ENCODE measurements around the gene MYL12A.

DNA sequence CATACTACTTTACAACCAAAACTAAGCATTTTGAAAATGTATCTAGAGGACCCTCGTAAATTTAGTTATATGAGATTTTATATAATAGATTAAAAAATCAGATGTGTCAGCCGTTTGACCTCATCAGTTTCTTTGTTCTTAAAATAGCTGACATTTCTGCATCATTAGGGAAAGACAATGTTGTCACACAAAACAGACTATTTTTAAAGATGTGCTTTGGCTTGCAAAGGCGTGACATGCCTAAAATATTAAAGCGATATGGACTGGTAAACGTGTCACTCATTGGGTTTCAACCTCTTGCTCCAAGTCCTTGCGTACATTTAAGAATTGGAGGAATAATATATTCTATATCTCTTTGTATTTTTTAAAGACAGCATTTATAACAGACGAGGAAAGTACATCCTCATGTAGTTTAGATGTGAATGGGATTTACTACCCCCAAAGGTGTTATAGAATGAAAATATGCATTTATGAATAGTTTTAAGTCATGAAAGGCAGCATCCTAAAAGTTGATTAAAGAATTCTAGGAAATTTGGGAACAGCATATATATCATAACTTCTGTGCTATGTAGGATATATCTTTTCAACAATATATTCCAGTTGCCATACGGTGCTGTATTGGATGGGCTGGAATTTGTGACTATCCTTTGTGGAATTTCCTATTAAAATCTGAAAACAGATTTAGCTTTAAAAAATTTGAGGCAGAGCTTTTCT is 3.8 kb downstream of the MYL12A start:
- TF ChIP-seq POLR2A (IDR thresholded peaks at IDR 0.05), result no peak
- TF ChIP-seq, protein P1, sequence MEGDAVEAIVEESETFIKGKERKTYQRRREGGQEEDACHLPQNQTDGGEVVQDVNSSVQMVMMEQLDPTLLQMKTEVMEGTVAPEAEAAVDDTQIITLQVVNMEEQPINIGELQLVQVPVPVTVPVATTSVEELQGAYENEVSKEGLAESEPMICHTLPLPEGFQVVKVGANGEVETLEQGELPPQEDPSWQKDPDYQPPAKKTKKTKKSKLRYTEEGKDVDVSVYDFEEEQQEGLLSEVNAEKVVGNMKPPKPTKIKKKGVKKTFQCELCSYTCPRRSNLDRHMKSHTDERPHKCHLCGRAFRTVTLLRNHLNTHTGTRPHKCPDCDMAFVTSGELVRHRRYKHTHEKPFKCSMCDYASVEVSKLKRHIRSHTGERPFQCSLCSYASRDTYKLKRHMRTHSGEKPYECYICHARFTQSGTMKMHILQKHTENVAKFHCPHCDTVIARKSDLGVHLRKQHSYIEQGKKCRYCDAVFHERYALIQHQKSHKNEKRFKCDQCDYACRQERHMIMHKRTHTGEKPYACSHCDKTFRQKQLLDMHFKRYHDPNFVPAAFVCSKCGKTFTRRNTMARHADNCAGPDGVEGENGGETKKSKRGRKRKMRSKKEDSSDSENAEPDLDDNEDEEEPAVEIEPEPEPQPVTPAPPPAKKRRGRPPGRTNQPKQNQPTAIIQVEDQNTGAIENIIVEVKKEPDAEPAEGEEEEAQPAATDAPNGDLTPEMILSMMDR (IDR thresholded peaks at IDR 0.05), result no peak
